Activated T-cell treated with anti-CD3 and anti-CD28 coated beads for 4 hours (primary cell): Measurements from ENCODE around the gene L1CAM.

Experiments
- DNase-seq: peaks from one replicate; pipeline ENCODE4 v3.0.0-alpha.2; 2020

Gene L1CAM

GRCh38 chrX:153885968-153886903, at the start of gene L1CAM:
TSS of gene L1CAM (minus strand) at chrX:153886173. CDS start at chrX:153875836, 10,337 bp downstream.
- peak; percentile 17 for DNase-seq

- DNase-seq: no peak
Measured at GRCh38 chrX:153935326-153935851, 49.4 kb upstream of the L1CAM start.

GRCh38 chrX:153934762-153935325, 48.9 kb upstream of the L1CAM start, which contains the start of gene NAA10:
TSS of gene NAA10 (minus strand) at chrX:153935037. CDS start at chrX:153934904, 133 bp downstream.
- DNase-seq: peak; percentile 21

- no peak for DNase-seq
Measured at GRCh38 chrX:153934148-153934761, 48.3 kb upstream of the L1CAM start.

- no peak for DNase-seq
Measured at GRCh38 chrX:153933748-153934147, 47.8 kb upstream of the L1CAM start.

- no peak for DNase-seq
Measured at GRCh38 chrX:153932220-153932915, 46.4 kb upstream of the L1CAM start.

GRCh38 chrX:153931748-153932147, 45.8 kb upstream of the L1CAM start:
- DNase-seq: no peak

GRCh38 chrX:153931151-153931550, 45.2 kb upstream of the L1CAM start:
- no peak for DNase-seq

- DNase-seq: no peak
Measured at GRCh38 chrX:153930011-153930910, 44.3 kb upstream of the L1CAM start.

GRCh38 chrX:153929576-153929975, 43.6 kb upstream of the L1CAM start:
- no peak for DNase-seq

GRCh38 chrX:153928846-153929245, 42.9 kb upstream of the L1CAM start:
- no peak for DNase-seq

- DNase-seq: peak; percentile 79
Measured at GRCh38 chrX:153927922-153928760, 42.2 kb upstream of the L1CAM start.

- DNase-seq: no peak
Measured at GRCh38 chrX:153927672-153927921, 41.6 kb upstream of the L1CAM start.

GRCh38 chrX:153926858-153927671, 41.1 kb upstream of the L1CAM start:
- peak; percentile 45 for DNase-seq

GRCh38 chrX:153926552-153926857, 40.5 kb upstream of the L1CAM start:
- DNase-seq: no peak

- DNase-seq: no peak
Measured at GRCh38 chrX:153925739-153926551, 40.0 kb upstream of the L1CAM start, which contains the start of gene ARHGAP4. TSS of gene ARHGAP4 (minus strand) at chrX:153926264. CDS start at chrX:153926202, 62 bp downstream.

GRCh38 chrX:153925387-153925738, 39.4 kb upstream of the L1CAM start:
- DNase-seq: no peak

GRCh38 chrX:153924149-153924861, 38.3 kb upstream of the L1CAM start:
- DNase-seq: no peak
